Measurements from ENCODE around the gene ITGB2.

GRCh38 chr21:44889625-44890337 is 30.9 kb downstream of the ITGB2 start:
- TF ChIP-seq CTCF (IDR thresholded peaks at IDR 0.05) (no peak), POLR2A (IDR thresholded peaks at IDR 0.05) (no peak)

Data from suprapubic skin (tissue), 3 donors.